RWPE2 (cell line): ENCODE data around the gene DICER1.

Source experiments
- ATAC-seq: fragments of 200-7000 bp; cut with Tn5 transposase; 3 replicates; pipeline ENCODE4 v1.9.1; 2021; ENCODE audit warnings: low read depth
- DNase-seq: peaks from one replicate; pipeline ENCODE4 v3.0.0-alpha.2; 2020; ENCODE audit warnings: low spot score
- H3K27ac ChIP-seq: fragments of 450-650 bp; 2 replicates; pipeline ENCODE4 v1.5.1; 2017; ENCODE audit warnings: mild to moderate bottlenecking; ENCODE audit not compliant: poor library complexity, severe bottlenecking
- H3K27me3 ChIP-seq: fragments of 250-450 bp; sonication (Bioruptor Pico); 2 replicates; pipeline ENCODE4 v1.5.1; 2021; ENCODE audit warnings: mild to moderate bottlenecking, moderate library complexity; ENCODE audit not compliant: insufficient read depth, poor library complexity, severe bottlenecking
- H3K36me3 ChIP-seq: fragments of 250-450 bp; sonication (Bioruptor Pico); 2 replicates; pipeline ENCODE4 v1.5.1; 2020; ENCODE audit warnings: low read depth, mild to moderate bottlenecking, moderate library complexity
- H3K4me1 ChIP-seq: fragments of 250-450 bp; sonication (Bioruptor Pico); 2 replicates; pipeline ENCODE4 v1.5.1; 2021; ENCODE audit warnings: mild to moderate bottlenecking, moderate library complexity; ENCODE audit not compliant: insufficient read depth, poor library complexity, severe bottlenecking
- H3K4me3 ChIP-seq: fragments of 250-450 bp; sonication (Bioruptor Pico); 2 replicates; pipeline ENCODE4 v1.5.1; 2021; ENCODE audit warnings: mild to moderate bottlenecking, moderate library complexity; ENCODE audit not compliant: severe bottlenecking
- H3K9me3 ChIP-seq: fragments of 250-450 bp; sonication (Bioruptor Pico); 2 replicates; pipeline ENCODE4 v1.5.1; 2021; ENCODE audit warnings: mild to moderate bottlenecking, moderate library complexity; ENCODE audit not compliant: severe bottlenecking
- TF ChIP-seq, protein P1 (sequence below): fragments of 450-650 bp; IDR thresholded peaks from one replicate; pipeline ENCODE4 v1.5.1; 2017; ENCODE audit warnings: mild to moderate bottlenecking, moderate library complexity; ENCODE audit not compliant: poor library complexity, severe bottlenecking

The DICER1 gene

DNA sequence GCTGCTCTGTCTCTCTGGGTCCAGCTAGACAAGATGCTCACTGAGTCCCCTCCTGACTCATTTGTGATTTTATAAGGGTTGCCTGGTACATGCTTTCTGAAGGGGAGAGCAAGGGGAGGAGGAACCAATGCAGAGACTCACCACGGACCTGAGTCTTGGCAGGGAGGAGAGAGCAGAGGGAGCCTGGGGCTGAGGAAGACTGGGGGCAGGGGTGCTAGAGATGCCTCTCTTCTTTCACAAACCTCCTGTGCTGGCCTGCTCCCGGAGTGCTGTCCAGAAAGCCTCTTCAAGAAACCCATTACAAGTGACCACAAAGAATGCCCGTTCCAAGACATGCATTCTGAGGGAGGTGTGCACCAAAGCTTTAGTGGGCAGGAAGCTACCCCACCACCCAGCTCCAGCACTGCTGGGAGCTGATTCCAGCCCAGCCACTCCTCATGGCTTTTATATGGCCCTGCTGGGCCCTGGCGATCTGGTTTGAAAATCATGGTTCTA, 33.1 kb upstream of the DICER1 start:
- ATAC-seq: no peak
- no peaks in the 10 kb centered on the region for H3K4me1 ChIP-seq
- DNase-seq: no peak
- no peaks in the 10 kb centered on the region for H3K36me3 ChIP-seq
- no peaks in the 10 kb centered on the region for H3K27me3 ChIP-seq
- H3K27ac ChIP-seq: no peak overlapping the region
- H3K9me3 ChIP-seq: peaks cover 3% of the 10 kb centered on the region
- no peak overlapping the region for H3K4me3 ChIP-seq
- TF ChIP-seq, protein P1, sequence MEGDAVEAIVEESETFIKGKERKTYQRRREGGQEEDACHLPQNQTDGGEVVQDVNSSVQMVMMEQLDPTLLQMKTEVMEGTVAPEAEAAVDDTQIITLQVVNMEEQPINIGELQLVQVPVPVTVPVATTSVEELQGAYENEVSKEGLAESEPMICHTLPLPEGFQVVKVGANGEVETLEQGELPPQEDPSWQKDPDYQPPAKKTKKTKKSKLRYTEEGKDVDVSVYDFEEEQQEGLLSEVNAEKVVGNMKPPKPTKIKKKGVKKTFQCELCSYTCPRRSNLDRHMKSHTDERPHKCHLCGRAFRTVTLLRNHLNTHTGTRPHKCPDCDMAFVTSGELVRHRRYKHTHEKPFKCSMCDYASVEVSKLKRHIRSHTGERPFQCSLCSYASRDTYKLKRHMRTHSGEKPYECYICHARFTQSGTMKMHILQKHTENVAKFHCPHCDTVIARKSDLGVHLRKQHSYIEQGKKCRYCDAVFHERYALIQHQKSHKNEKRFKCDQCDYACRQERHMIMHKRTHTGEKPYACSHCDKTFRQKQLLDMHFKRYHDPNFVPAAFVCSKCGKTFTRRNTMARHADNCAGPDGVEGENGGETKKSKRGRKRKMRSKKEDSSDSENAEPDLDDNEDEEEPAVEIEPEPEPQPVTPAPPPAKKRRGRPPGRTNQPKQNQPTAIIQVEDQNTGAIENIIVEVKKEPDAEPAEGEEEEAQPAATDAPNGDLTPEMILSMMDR: no peak

DNA sequence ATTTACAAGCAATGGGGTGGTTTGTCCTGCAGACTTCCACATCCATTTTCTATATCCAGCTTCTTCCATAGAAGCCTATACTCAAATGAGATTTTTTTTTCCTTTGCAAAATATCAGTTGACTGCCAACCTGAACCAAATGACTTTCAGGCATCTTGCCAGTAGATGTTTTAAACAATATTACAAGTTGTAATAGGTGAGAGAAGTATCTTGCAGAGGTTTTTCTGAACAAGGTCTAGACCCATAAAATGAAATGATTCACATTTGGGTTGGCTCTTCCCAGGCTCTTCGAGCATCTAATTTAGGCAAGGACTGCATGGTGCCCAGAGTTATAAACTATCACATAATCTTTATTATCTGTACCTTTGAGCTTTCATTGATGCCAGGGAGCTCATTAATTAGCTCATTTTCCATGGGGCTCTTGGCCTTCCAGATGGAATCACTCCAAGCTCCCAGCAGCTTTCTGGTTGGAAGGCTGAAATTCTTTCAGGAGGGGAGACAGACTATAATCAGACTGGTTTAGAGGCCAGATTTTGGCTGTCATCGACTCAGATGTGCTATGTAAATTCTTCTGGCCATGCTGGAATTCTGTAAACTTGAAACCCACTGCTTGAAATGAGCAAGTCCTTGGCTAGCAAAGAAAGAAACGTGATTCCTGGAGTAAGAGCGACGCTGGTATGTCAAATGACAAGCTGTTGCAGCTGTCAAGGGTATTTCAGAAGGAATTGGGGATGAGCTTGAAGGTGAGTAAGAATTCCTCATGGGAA, 32.2 kb upstream of the DICER1 start:
- H3K4me1 ChIP-seq: no peaks in the 10 kb centered on the region
- H3K4me3 ChIP-seq: no peak overlapping the region
- H3K27me3 ChIP-seq: no peaks in the 10 kb centered on the region
- DNase-seq (no peak), ATAC-seq (no peak)
- H3K27ac ChIP-seq: no peak overlapping the region
- no peaks in the 10 kb centered on the region for H3K36me3 ChIP-seq
- TF ChIP-seq, protein P1: no peak
- peaks cover 3% of the 10 kb centered on the region for H3K9me3 ChIP-seq

DNA sequence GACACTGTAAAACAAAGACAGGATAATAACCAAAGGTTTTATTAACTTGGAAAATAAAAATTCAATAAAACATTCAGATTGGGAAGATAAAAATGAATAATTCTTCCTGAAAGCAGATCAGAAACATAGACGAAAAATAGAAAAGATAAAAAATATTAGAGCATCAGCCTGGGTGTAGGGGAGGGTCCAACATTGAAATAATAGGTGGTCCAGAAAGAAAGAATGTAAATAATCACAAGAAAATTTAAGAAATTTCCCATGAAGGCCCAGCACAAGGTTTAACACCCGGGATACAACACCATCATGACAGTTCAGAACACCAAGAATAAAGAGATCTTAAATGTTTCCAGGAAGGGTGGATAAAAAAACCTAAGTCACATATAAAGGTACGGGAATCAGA, 31.1 kb upstream of the DICER1 start:
- Histone ChIP-seq H3K27me3 (no peaks in the 10 kb centered on the region), H3K4me1 (no peaks in the 10 kb centered on the region), H3K27ac (no peak overlapping the region), H3K9me3 (peaks cover 3% of the 10 kb centered on the region), H3K4me3 (no peak overlapping the region), H3K36me3 (no peaks in the 10 kb centered on the region)
- ATAC-seq: no peak
- TF ChIP-seq, protein P1: no peak
- DNase-seq: no peak

DNA sequence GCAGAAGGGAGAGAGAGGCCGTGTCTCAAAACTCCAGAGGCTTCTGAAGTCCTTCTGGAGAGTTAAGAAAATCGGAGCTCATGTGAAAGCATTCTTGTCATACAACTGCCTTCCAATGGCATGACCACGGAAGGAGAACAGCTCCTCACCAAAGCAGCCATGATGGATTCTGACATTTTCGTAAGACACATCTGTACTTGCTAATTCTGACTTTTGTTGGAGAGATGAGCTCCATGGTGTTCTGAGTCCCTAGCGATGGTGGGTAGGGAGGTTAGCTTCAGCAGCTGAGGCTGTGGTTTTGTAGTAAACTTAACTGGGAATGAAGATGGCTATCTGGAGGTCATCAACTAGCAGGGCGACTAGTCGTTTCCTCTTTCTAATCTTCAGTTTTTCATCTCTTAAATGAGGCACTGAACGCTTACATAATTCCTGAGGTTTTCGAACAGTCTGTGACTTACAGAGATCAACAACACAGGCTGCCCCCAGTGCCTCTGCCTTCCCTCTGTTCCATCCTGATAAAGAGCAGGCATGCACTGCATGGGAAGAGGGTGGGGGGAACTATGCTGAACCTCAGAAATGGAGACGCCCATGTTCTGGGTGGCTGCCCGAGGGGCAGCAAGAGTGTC, 28.6 kb upstream of the DICER1 start:
- H3K4me3 ChIP-seq: no peak overlapping the region
- H3K36me3 ChIP-seq: no peaks in the 10 kb centered on the region
- peaks cover 3% of the 10 kb centered on the region for H3K9me3 ChIP-seq
- no peaks in the 10 kb centered on the region for H3K4me1 ChIP-seq
- H3K27me3 ChIP-seq: no peaks in the 10 kb centered on the region
- H3K27ac ChIP-seq: no peak overlapping the region
- TF ChIP-seq, protein P1: no peak
- ATAC-seq (no peak), DNase-seq (no peak)
